Muscle layer of colon (tissue), 2 donors: Measurements from ENCODE around the gene ACOT13.
"Not testable (repeated sequence)": the region's sequence is repeated elsewhere in the genome, so short reads cannot be mapped to it uniquely, and the experiment has no call there.

ENCODE experiments used
- H3K27ac ChIP-seq: one replicate; pipeline ENCODE4 v1.7.0; 2013; ENCODE audit warnings: low read depth, mild to moderate bottlenecking, low read length, moderate library complexity
- H3K27me3 ChIP-seq, 2 donors: one replicate each; pipeline ENCODE4 v1.7.0; 2013; ENCODE audit warnings: low read length in 2 of 2, mild to moderate bottlenecking in 2 of 2; ENCODE audit not compliant: insufficient read depth in 2 of 2, control insufficient read depth in 1 of 2
- H3K36me3 ChIP-seq: one replicate; pipeline ENCODE4 v1.7.0; 2013; ENCODE audit warnings: mild to moderate bottlenecking, low read length; ENCODE audit not compliant: insufficient read depth
- H3K4me1 ChIP-seq: one replicate; pipeline ENCODE4 v1.7.0; 2013; ENCODE audit warnings: mild to moderate bottlenecking, low read length; ENCODE audit not compliant: insufficient read depth
- H3K4me3 ChIP-seq, 2 donors: one replicate each; pipeline ENCODE4 v1.7.0; 2013; ENCODE audit warnings: low read length in 2 of 2, low read depth in 1 of 2, mild to moderate bottlenecking in 1 of 2, moderate library complexity in 1 of 2
- H3K9ac ChIP-seq: one replicate; pipeline ENCODE4 v1.7.0; 2013; ENCODE audit warnings: low read length
- H3K9me3 ChIP-seq: one replicate; pipeline ENCODE4 v1.7.0; 2013; ENCODE audit warnings: mild to moderate bottlenecking, low read length
- donor health status: abdominal sarcoma.
- donor health status: Adenocarcinoma of cecum.

The ACOT13 gene

DNA sequence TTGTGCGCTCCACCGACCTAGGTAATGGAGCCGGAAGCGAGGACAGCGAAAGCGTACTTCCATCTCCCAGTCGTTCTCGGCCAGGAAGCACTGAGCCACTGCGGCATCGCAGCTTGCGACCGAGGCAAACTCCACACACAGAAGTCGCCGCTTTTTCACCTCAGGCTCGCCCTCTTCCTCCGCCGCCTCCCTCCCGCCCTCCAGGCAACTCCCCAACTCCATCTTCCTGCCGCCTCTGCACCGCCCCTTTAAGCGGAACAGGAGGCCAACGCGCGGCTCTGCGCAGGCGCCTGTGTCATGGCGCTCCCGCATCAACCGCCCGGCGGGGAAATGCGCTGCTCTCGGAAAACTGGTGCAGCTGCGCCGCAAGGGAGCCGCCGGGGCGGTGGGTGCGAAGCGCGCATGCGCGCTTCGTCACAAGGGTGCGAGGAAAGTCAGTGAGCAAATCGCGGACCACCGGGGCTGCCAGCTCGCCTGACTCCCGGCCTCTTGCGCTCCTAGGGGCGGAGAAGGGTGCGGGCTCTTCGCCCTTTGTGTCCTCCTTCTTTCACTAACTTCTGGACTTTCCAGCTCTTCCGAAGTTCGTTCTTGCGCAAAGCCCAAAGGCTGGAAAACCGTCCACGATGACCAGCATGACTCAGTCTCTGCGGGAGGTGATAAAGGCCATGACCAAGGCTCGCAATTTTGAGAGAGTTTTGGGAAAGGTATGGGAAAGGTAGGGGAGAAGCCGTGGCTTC is at the start of gene ACOT13, which contains the start of gene TDP2:
Gene ACOT13, plus strand, starts transcription at position 437 of the 737 bp plus-strand sequence. Its CDS starts 187 bp downstream, at position 624.
Gene TDP2, minus strand, starts transcription at position 259 of the 737 bp plus-strand sequence. Its CDS starts 37 bp downstream, at position 222.
- Histone ChIP-seq H3K4me1 (peaks cover 24% of the 10 kb centered on the region), H3K9ac (peak within 1 kb of the TSS; percentile 97), H3K9me3 (no peaks in the 10 kb centered on the region), H3K4me3 (peak within 1 kb of the TSS; percentile 97 to 100), H3K27me3 (no peaks in the 10 kb centered on the region), H3K27ac (peak within 1 kb of the TSS; percentile 95), H3K36me3 (peaks cover 14% of the 10 kb centered on the region)

DNA sequence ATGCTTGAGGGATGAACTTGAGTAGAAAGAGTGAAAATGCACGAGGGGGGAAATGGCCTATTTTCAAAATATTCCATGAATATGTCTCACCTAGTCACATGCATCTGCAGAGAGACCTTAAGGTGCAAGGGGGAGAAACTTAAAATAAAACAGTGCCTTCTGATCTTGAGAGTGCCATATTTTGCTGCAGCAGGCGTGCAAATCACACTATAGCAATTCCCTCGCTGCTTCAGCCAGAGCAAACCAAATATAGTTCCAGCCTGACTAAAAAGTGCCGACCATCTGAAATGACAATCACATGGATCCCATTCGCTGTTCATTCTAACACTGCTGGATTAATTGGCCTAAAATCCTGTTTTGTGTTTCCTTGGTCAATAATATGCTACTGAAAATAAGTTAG is 47.2 kb upstream of the ACOT13 start:
- Histone ChIP-seq H3K9me3 (no peaks in the 10 kb centered on the region), H3K4me3 (no peak overlapping the region), H3K27ac (no peak overlapping the region), H3K9ac (no peak overlapping the region), H3K27me3 (no peaks in the 10 kb centered on the region), H3K36me3 (no peaks in the 10 kb centered on the region), H3K4me1 (no peaks in the 10 kb centered on the region)

DNA sequence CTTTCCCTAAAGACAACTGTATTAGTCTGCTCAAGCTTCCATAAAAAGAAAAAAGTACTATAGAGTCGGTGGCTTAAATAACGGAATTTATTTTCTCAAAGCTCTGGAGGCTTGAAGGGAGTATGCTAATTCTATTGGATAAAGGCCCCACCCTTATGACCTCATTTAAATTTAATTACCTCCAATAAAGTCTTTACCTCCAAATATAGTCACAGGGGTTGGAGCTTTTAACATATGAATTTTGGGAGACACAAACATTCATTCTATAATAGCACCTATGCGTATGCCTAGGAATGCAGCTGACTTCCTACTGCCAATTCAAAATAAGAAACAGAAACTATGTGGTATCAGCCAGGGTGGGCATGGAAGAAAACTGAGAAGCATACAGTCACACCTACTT is 46.2 kb upstream of the ACOT13 start:
- no peak overlapping the region for H3K9ac ChIP-seq
- no peaks in the 10 kb centered on the region for H3K27me3 ChIP-seq
- no peaks in the 10 kb centered on the region for H3K9me3 ChIP-seq
- no peak overlapping the region for H3K4me3 ChIP-seq
- no peaks in the 10 kb centered on the region for H3K4me1 ChIP-seq
- no peak overlapping the region for H3K27ac ChIP-seq
- no peaks in the 10 kb centered on the region for H3K36me3 ChIP-seq

DNA sequence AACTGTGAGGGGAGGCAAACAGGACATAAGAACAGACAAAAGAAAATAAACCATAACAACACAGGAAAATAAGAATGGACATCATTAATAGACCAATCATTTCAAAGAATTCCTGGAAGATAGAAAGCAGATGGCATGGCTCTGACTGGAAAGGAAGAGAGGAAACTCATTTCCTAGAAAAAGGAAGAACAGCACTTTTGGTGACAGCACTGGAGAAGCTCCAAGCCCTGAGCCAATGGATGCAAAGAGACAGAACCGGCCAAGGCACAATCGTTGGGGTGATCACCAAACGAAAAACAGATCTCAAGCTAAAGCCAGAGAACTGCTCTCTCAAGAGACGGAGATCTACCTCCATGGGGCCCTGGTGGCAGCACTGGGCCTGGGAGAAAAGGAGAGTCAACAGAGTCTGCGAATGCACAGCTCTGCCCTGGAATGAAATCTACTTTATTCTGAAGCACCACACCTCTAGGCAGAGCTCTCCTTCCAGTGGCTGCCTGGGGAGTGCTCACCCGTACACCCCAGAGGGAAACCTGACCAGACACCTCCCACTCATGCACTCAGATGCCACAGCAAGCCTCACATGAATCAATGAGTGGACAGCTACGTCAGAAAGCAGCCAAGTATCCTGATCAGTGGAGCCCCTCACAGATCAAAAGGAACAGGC is 45.1 kb upstream of the ACOT13 start:
- no peaks in the 10 kb centered on the region for H3K36me3 ChIP-seq
- H3K27ac ChIP-seq: no peak overlapping the region
- H3K27me3 ChIP-seq: no peaks in the 10 kb centered on the region
- no peak overlapping the region for H3K4me3 ChIP-seq
- no peaks in the 10 kb centered on the region for H3K9me3 ChIP-seq
- H3K4me1 ChIP-seq: no peaks in the 10 kb centered on the region
- no peak overlapping the region for H3K9ac ChIP-seq

DNA sequence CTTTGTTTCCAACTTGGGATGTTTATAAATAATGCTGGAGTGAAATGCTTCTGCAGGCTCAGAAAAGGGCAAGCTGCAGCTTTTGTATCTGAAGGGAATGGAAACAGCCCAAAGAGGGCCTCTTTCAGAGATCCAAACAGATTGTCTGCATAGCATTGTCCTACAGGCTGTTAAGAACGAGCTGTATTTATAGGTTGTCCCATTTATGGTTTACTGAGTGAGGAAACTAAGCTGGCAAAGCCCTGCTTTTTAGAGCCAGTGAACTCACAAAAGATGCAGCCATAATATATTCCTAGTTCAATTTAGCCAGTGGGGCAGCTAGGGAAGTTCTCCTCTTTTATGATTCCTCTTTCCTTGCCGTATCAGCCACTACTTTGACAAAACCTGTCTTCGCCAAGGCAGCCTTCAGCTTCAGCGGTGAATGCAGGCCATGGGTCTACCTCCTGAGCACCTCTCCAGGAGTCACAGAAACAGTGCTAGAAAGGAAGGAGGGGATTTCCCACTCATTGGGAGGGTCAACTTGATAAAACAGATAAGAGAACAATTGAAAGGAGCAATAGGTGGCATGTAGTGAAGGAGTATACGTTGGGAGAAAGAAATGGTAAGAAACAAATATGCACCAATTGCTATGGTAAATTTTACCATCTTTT is 35.9 kb upstream of the ACOT13 start:
- no peaks in the 10 kb centered on the region for H3K27me3 ChIP-seq

DNA sequence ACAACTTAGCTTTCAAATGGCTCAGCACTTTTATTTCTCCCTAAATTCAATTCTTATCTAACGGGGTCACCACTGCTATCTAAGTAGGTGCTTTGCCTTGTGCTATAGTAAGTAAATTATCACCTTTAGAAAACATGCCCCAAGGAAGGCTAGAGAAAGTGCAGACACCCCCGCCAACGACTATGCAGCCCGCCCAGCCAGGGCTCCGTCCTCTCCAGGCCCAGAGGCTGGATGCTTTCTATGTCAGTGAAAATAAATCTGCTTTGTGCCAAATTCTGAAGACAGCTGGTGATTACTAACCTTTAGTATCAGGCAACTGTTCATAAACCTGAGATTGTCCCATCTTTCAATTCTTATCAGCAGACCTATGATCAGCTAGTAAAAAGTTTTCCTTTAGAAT is 35.2 kb upstream of the ACOT13 start:
- Histone ChIP-seq H3K4me3 (no peak overlapping the region), H3K9ac (no peak overlapping the region)

More for the DNA sequence above, 35.9 kb upstream of the ACOT13 start:
- Histone ChIP-seq H3K4me1 (peaks cover 8% of the 10 kb centered on the region), H3K27ac (no peak overlapping the region), H3K9ac (no peak overlapping the region), H3K4me3 (no peak overlapping the region), H3K9me3 (no peaks in the 10 kb centered on the region), H3K36me3 (no peaks in the 10 kb centered on the region)

DNA sequence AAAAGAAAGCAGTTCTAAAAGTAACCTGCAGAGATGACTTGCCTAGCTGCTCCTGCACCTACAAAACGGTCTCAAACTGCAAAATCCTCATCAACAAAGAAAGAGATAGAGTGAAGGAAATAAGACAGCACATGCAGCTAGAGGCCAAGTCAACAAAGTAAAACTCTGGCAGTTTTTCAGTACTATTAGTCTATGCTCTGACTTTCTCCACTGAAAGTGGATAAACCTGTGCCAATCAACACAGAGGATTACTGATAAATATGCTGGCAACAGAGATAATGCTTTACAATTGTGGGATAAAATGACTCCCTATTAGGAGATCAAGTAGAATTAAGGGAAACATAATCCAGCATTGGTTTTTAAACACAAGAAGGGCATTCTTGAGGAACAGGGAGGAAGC is 34.3 kb upstream of the ACOT13 start:
- no peak overlapping the region for H3K9ac ChIP-seq
- no peak overlapping the region for H3K4me3 ChIP-seq
- no peaks in the 10 kb centered on the region for H3K27me3 ChIP-seq
- H3K36me3 ChIP-seq: no peaks in the 10 kb centered on the region
- no peaks in the 10 kb centered on the region for H3K9me3 ChIP-seq
- no peak overlapping the region for H3K27ac ChIP-seq
- H3K4me1 ChIP-seq: peaks cover 8% of the 10 kb centered on the region

More for the DNA sequence above, 35.2 kb upstream of the ACOT13 start:
- no peaks in the 10 kb centered on the region for H3K27me3 ChIP-seq
- no peaks in the 10 kb centered on the region for H3K9me3 ChIP-seq
- H3K4me1 ChIP-seq: peaks cover 8% of the 10 kb centered on the region
- H3K27ac ChIP-seq: no peak overlapping the region
- no peaks in the 10 kb centered on the region for H3K36me3 ChIP-seq

DNA sequence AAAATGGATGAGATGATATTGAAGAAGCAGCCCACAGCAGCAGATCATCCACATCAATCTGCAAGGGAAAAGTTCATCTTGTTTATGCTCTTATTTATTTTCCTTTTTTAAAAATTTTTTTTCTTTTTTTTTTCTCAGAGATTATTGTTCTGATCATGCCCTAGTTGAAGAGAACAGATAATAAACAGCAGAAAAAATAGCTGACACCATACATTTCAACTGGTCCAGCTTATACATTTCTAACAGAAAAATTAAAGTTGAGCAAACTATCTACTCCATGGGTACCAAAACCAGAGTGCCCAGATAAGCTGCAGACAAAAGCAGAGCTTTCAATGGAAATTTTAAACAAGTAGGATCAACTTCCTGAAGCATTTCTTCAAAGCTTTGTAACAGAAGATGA is 30.2 kb upstream of the ACOT13 start:
- no peaks in the 10 kb centered on the region for H3K4me1 ChIP-seq
- no peaks in the 10 kb centered on the region for H3K36me3 ChIP-seq
- no peak overlapping the region for H3K9ac ChIP-seq
- no peak overlapping the region for H3K4me3 ChIP-seq
- no peaks in the 10 kb centered on the region for H3K9me3 ChIP-seq
- no peaks in the 10 kb centered on the region for H3K27me3 ChIP-seq
- no peak overlapping the region for H3K27ac ChIP-seq

DNA sequence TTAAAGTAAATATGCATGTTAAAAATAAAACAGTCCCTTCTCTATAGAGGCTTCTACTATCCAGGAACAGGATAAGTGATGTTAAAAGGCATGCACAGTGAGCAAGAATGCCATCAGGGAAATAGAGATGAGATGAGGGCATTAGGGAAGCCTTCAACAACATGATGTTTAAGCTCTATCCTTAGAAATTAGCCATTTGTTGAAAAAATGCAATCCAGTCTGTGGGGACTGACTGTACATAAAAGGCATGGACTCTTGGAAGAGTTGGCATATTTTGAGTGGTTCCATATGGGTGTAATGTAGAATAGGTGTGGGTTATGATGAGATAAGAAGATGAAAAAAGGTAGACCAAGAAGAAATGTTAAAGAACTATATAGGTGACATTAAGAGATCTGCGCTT is 26.7 kb upstream of the ACOT13 start:
- H3K9ac ChIP-seq: no peak overlapping the region
- H3K4me3 ChIP-seq: no peak overlapping the region
- H3K4me1 ChIP-seq: no peaks in the 10 kb centered on the region
- no peaks in the 10 kb centered on the region for H3K9me3 ChIP-seq
- H3K36me3 ChIP-seq: no peaks in the 10 kb centered on the region
- H3K27ac ChIP-seq: no peak overlapping the region
- peaks cover 0 to 4% of the 10 kb centered on the region in 2 donors for H3K27me3 ChIP-seq

DNA sequence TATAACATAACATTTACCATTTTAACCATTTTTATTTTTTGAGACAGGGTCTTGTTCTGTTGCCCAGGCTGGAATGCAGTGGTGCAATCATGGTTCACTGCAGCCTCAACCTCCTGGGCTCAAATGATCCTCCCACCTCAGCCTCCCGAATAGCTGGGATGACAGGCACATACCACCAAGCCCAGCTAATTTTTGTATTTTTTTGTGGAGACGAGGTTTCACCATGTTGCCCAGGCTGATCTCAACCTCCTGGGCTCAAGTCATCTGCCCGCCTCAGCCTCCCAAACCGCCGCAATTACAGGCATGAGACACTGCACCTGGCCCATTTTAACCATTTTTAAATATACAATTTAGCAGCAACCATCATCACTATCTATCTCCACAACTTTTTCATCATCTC is 26.2 kb upstream of the ACOT13 start:
- not testable (repeated sequence) for H3K9me3 ChIP-seq, H3K27ac ChIP-seq, H3K4me1 ChIP-seq, H3K36me3 ChIP-seq, H3K27me3 ChIP-seq, H3K4me3 ChIP-seq, H3K9ac ChIP-seq

DNA sequence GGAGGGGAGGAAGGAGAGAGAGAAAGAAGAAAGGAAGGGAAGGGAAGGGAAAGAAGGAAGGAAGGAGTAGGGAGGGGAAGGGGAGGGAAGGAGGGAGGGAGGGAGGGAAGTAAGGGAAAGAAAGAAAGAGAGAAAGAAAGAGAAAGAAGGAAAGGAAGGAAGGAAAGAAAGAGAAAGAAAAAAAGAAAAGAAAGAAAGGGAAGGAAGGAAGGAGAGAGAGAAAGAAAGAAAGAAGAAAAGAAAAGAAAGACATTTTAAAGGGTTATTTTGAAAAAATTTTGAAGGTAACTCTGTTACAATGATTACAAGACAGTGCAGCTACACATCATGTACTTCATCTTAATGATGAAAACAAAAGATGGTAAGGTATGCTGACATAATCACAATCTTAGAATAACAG is 24.8 kb upstream of the ACOT13 start:
- no peaks in the 10 kb centered on the region for H3K9me3 ChIP-seq
- no peak overlapping the region for H3K4me3 ChIP-seq
- H3K36me3 ChIP-seq: no peaks in the 10 kb centered on the region
- H3K27ac ChIP-seq: no peak overlapping the region
- H3K4me1 ChIP-seq: peaks cover 8% of the 10 kb centered on the region
- H3K9ac ChIP-seq: no peak overlapping the region
- peaks cover 0 to 4% of the 10 kb centered on the region in 2 donors for H3K27me3 ChIP-seq
